K562 (cell line): Measurements from ENCODE around the gene SLC26A3. TPM values are rescaled to one million over a fixed set of nuclear protein-coding genes. Genes with fewer than 3 reads are reported as not detected.

ENCODE experiments used
- ATAC-seq: fragments of 200-7000 bp; cut with Tn5 transposase; 3 replicates; pipeline ENCODE4 v1.9.1; 2020; ENCODE audit warnings: moderate library complexity
- BruUV-seq: library from RNA; stranded (reverse); fragments of 400-500 nt; replicated peaks from 2 replicates; lab custom pipeline; 2021; lab: Mats Ljungman, UMichigan
- CTCF ChIA-PET: fragments of 300-600 bp; formaldehyde crosslinking; extraction: SDS; loops from one replicate; lab custom pipeline; 2021; ENCODE audit warnings: low intra/inter-chr PET ratio; lab: Yijun Ruan, JAX
- POLR2A ChIA-PET: fragments of 300-600, 350-650 bp; sonication (Branson Sonifier 250); formaldehyde crosslinking; extraction: SDS; loops from one replicate; lab custom pipeline; 2021; ENCODE audit warnings: antibody characterized with exemption, inconsistent platforms; lab: Yijun Ruan, JAX
- DNase-seq, 4 experiments: peaks; one replicate each; pipeline versions ENCODE4 v3.0.0 to v3.0.0-alpha.2; 2011 to 2018; ENCODE audit warnings: low spot score in 3 of 4, mixed read lengths in 3 of 4; ENCODE audit errors: extremely low read depth in 1 of 4
- FAIRE-seq: peaks from 2 replicates; lab custom pipeline; 2011; peaks lifted over from hg19 to GRCh38; lab: Jason Lieb, UNC
- H2AFZ ChIP-seq: 2 replicates; pipeline ENCODE4 v1.6.0; 2011; ENCODE audit warnings: low read depth, low read length, control low read depth, inconsistent platforms
- H3K27ac ChIP-seq: fragments of 200-600 bp; 3 replicates; pipeline ENCODE4 v1.8.0; 2011; ENCODE audit warnings: low read depth, mild to moderate bottlenecking, control low read depth, inconsistent platforms, low read length, moderate library complexity, mixed read lengths; ENCODE audit errors: extremely low read depth
- H3K27me3 ChIP-seq, 2 experiments: fragments of 300-600 bp in 1 of 2; 2 replicates in 1 of 2; 3 replicates in 1 of 2; pipeline versions ENCODE4 v1.6.0 to v1.8.0; 2011; ENCODE audit warnings: inconsistent platforms in 2 of 2, low read length in 2 of 2, mild to moderate bottlenecking in 1 of 2, mixed read lengths in 1 of 2, moderate library complexity in 1 of 2; ENCODE audit not compliant: control insufficient read depth in 2 of 2, insufficient read depth in 2 of 2
- H3K36me3 ChIP-seq: fragments of 300-600 bp; 3 replicates; pipeline ENCODE4 v1.8.0; 2011; ENCODE audit warnings: mild to moderate bottlenecking, low read length, inconsistent platforms; ENCODE audit not compliant: control insufficient read depth, insufficient read depth
- H3K4me1 ChIP-seq, 2 experiments: fragments of 200-600 bp in 1 of 2; replicated peaks in 1 of 2; 2 replicates in 1 of 2; 3 replicates in 1 of 2; pipeline versions ENCODE4 v1.5.1 to v1.8.0; 2011; ENCODE audit warnings: inconsistent platforms in 2 of 2, low read length in 2 of 2, mild to moderate bottlenecking in 1 of 2, mixed read lengths in 1 of 2, moderate library complexity in 1 of 2; ENCODE audit not compliant: control insufficient read depth in 2 of 2, insufficient read depth in 2 of 2
- H3K4me2 ChIP-seq: 2 replicates; pipeline ENCODE4 v1.6.1; 2011; ENCODE audit warnings: low read length, control low read depth, inconsistent platforms, mixed read lengths; ENCODE audit not compliant: insufficient read depth
- H3K4me3 ChIP-seq: fragments of 200-600 bp; sonication (generic), shearing (Covaris generic); 2 replicates; pipeline ENCODE4 v1.5.1; 2016; ENCODE audit warnings: control low read depth, inconsistent platforms
- H3K79me2 ChIP-seq: fragments of 200-600 bp; 3 replicates; pipeline ENCODE4 v1.8.0; 2011; ENCODE audit warnings: low read length, inconsistent platforms; ENCODE audit not compliant: control insufficient read depth, insufficient read depth
- H3K9ac ChIP-seq, 2 experiments: 2 replicates each; pipeline versions ENCODE4 v1.6.0 to v1.6.1; 2011; ENCODE audit warnings: low read depth in 2 of 2, low read length in 2 of 2, control low read depth in 1 of 2, inconsistent platforms in 1 of 2, mild to moderate bottlenecking in 1 of 2, mixed read lengths in 1 of 2; ENCODE audit not compliant: insufficient read depth in 1 of 2
- H3K9me1 ChIP-seq: one replicate; pipeline ENCODE4 v1.6.0; 2011; ENCODE audit warnings: inconsistent platforms, mild to moderate bottlenecking, low read length, moderate library complexity; ENCODE audit not compliant: control insufficient read depth, insufficient read depth
- H3K9me3 ChIP-seq: replicated peaks from 2 replicates; pipeline ENCODE4 v1.5.1; 2011; ENCODE audit warnings: low read depth, low read length, inconsistent platforms; ENCODE audit not compliant: control insufficient read depth, insufficient read depth
- H4K20me1 ChIP-seq: replicated peaks from 2 replicates; pipeline ENCODE4 v1.6.1; 2011; ENCODE audit warnings: low read length, inconsistent platforms, mixed read lengths; ENCODE audit not compliant: control insufficient read depth, insufficient read depth
- BACH1 ChIP-seq: fragments of 200-800 bp; sonication (Bioruptor generic); IDR thresholded peaks from 2 replicates; pipeline ENCODE4 v1.6.1; 2016; ENCODE audit warnings: missing genetic modification characterization, missing compliant biosample characterization
- CEBPG ChIP-seq, 3 experiments: fragments of 200-800 bp in 1 of 3; sonication (Bioruptor generic) in 1 of 3; sonication (generic) in 1 of 3; formaldehyde crosslinking in 1 of 3; IDR thresholded peaks in 2 of 3; conservative IDR thresholded peaks in 1 of 3; 2 replicates each; pipeline versions ENCODE4 v1.6.1 to v1.8.0; 2016 to 2022; ENCODE audit warnings: missing compliant biosample characterization in 2 of 3, missing genetic modification characterization in 2 of 3, mild to moderate bottlenecking in 1 of 3, missing genetic modification reagents in 1 of 3
- HDGF ChIP-seq: fragments of 450-650 bp; IDR thresholded peaks from 2 replicates; pipeline ENCODE4 v1.6.1; 2016
- HIVEP1 ChIP-seq: fragments of 250-450 bp; sonication (Bioruptor Pico); IDR thresholded peaks from 2 replicates; pipeline ENCODE4 v1.4.0; 2020; ENCODE audit warnings: mild to moderate bottlenecking
- HSF4 ChIP-seq: fragments of 250-450 bp; sonication (Bioruptor Pico); IDR thresholded peaks from 2 replicates; pipeline ENCODE4 v2.1.2; 2022; ENCODE audit warnings: mild to moderate bottlenecking, moderate library complexity, borderline replicate concordance
- MAFF ChIP-seq: IDR thresholded peaks from 2 replicates; pipeline ENCODE4 v1.6.1; 2012; ENCODE audit warnings: low read length, improper control_type of control experiment
- NFE2 ChIP-seq: IDR thresholded peaks from 2 replicates; pipeline ENCODE4 v1.6.1; 2014; ENCODE audit warnings: antibody characterized with exemption, low read depth
- SIN3B ChIP-seq: fragments of 450-650 bp; IDR thresholded peaks from 2 replicates; pipeline ENCODE4 v1.6.1; 2017; ENCODE audit warnings: low read depth, mild to moderate bottlenecking, moderate library complexity
- SMARCA5 ChIP-seq: fragments of 450-650 bp; IDR thresholded peaks from 2 replicates; pipeline ENCODE4 v1.6.1; 2016
- TSHZ1 ChIP-seq: fragments of 250-450 bp; sonication (Bioruptor Pico); IDR thresholded peaks from 2 replicates; pipeline ENCODE4 v1.4.0; 2020; ENCODE audit warnings: mild to moderate bottlenecking, moderate library complexity
- ZFP91 ChIP-seq: sonication (generic); formaldehyde crosslinking; IDR thresholded peaks from 2 replicates; pipeline ENCODE4 v1.8.0; 2022; ENCODE audit warnings: mild to moderate bottlenecking, missing genetic modification reagents
- ZMIZ1 ChIP-seq, 2 experiments: fragments of 150-350 bp in 1 of 2; IDR thresholded peaks; 2 replicates each; pipeline ENCODE4 v1.6.1; 2012 to 2016; ENCODE audit warnings: low read depth in 2 of 2, low read length in 2 of 2, mild to moderate bottlenecking in 1 of 2, moderate library complexity in 1 of 2
- WGBS: fragments of 100-300 bp; shearing (Covaris generic); methylation state at CpG from one replicate; pipeline ENCODE4 v1.1.6; 2016; ENCODE audit warnings: low coverage, mixed read lengths; ENCODE audit not compliant: insufficient coverage; ENCODE audit errors: missing lambda C conversion rate; 5-methylcytosine and 5-hydroxymethylcytosine counted together
- in situ Hi-C: fragments of 300-500 bp; cut with MboI; formaldehyde crosslinking; loops from 4 replicates; pipeline ENCODE4 v1.15.0; 2018; ENCODE audit warnings: inconsistent platforms, mixed read lengths
- intact Hi-C: fragments of 100-400 bp; cut with micrococcal nuclease; formaldehyde crosslinking; loops from 2 replicates; pipeline ENCODE4 v1.14.2; 2022
- polyA plus RNA-seq, 8 experiments: library from polyadenylated mRNA; depleted of rRNA in 4 of 8; stranded (reverse) in 5 of 8; unstranded in 3 of 8; fragments of >200 nt; fragmentation: Nextera tagmentation in 2 of 8; fragmentation: Illumina TruSeq in 1 of 8; extraction: Ambion mirVana in 2 of 8; extraction: Trizol in 1 of 8; gene quantifications; 2 replicates each; pipeline versions ENCODE4 v1.2.1 to v1.2.3, GENCODE V29; 2011 to 2014; ENCODE audit warnings: inconsistent platforms in 1 of 8, missing spikeins in 1 of 8
- total RNA-seq, 7 experiments: library from RNA; depleted of rRNA in 6 of 7; stranded (reverse); fragments of >200 nt in 6 of 7; fragmentation: Illumina TruSeq in 2 of 7; extraction: Trizol in 2 of 7; gene quantifications; 2 replicates each; pipeline versions ENCODE4 v1.2.1 to v1.2.3, GENCODE V29; 2011 to 2021; ENCODE audit warnings: low replicate concordance in 1 of 7

The SLC26A3 gene
- total and polyA plus RNA-seq, 9 of the 15 experiments (the other 6 are each of a cell fraction or from before 2014, with no cell fraction given): 0.86 TPM; not detected in 8

- TF ChIP-seq MAFF: no peak
- no peak for TF ChIP-seq HSF4 (CRISPR knock-in tag)
- no peak for TF ChIP-seq SMARCA5
- peak; percentile 55; the same call in 1 of the 2 replicates for TF ChIP-seq NFE2
Observed at GRCh38 chr7:107833684-107834106, 30.7 kb upstream of the SLC26A3 start (continued).

- DNase-seq (no peak), FAIRE-seq (no peak), ATAC-seq (no peak)
- no peak overlapping the region for H3K4me2 ChIP-seq
- no peak overlapping the region for H3K27ac ChIP-seq
- no peaks in the 10 kb centered on the region for H3K79me2 ChIP-seq
- H3K9me1 ChIP-seq: no peaks in the 10 kb centered on the region
- intact Hi-C loops: no loop called here
- CTCF ChIA-PET: no interaction called here
- H3K4me1 ChIP-seq: peaks cover 12 to 13% of the 10 kb centered on the region in 2 experiments; a peak in 4 of 5 replicates
- H3K36me3 ChIP-seq: no peaks in the 10 kb centered on the region
- H3K27me3 ChIP-seq: no peaks in the 10 kb centered on the region
- WGBS: 50% methylated on average over 3 of the region's 3 CpGs
- H3K9ac ChIP-seq: no peak overlapping the region
- POLR2A ChIA-PET: no interaction called here
- in situ Hi-C loops: no loop called here
- H3K4me3 ChIP-seq: no peak overlapping the region
- H2AFZ ChIP-seq: no peak overlapping the region
- BruUV-seq: no TSS peak
- H4K20me1 ChIP-seq: no peaks in the 10 kb centered on the region
- peaks cover 4% of the 10 kb centered on the region for H3K9me3 ChIP-seq
- TF ChIP-seq ZFP91: no peak
- no peak for TF ChIP-seq TSHZ1 (CRISPR knock-in tag)
- no peak for TF ChIP-seq SIN3B
- no peak for TF ChIP-seq ZMIZ1 (IDR thresholded peaks at IDR 0.05; ENCODE audit: low read depth in 2 of 2, low read length in 2 of 2)
- no peak for TF ChIP-seq HIVEP1 (CRISPR knock-in tag)
- no peak for TF ChIP-seq BACH1 (tag)
- no peak for TF ChIP-seq HDGF
- TF ChIP-seq CEBPG (CRISPR knock-in tag; IDR thresholded peaks at IDR 0.05): no peak
- TF ChIP-seq CEBPG (tag; conservative IDR thresholded peaks at IDR 0.05 in 1 of 2, IDR thresholded peaks at IDR 0.05 in 1 of 2): no peak
Observed at GRCh38 chr7:107830420-107830819, 27.4 kb upstream of the SLC26A3 start.
